IPS-20b (cell line): Measurements from ENCODE around the gene MSH3.
"Not testable (repeated sequence)": the region's sequence is repeated elsewhere in the genome, so short reads cannot be mapped to it uniquely, and the experiment has no call there.

Experiments
- H3K27ac ChIP-seq: one replicate; pipeline ENCODE4 v1.5.1; 2013; ENCODE audit warnings: low read length
- H3K27me3 ChIP-seq: 2 replicates; pipeline ENCODE4 v1.6.1; 2013; ENCODE audit warnings: mild to moderate bottlenecking, low read length, inconsistent platforms; ENCODE audit not compliant: insufficient read depth
- H3K36me3 ChIP-seq: 2 replicates; pipeline ENCODE4 v1.6.1; 2013; ENCODE audit warnings: low read depth, mild to moderate bottlenecking, inconsistent platforms, low read length, moderate library complexity; ENCODE audit not compliant: insufficient read depth
- H3K4me1 ChIP-seq: 2 replicates; pipeline ENCODE4 v1.6.1; 2013; ENCODE audit warnings: mild to moderate bottlenecking, control low read depth, inconsistent platforms, low read length, moderate library complexity; ENCODE audit not compliant: insufficient read depth
- H3K4me3 ChIP-seq: 2 replicates; pipeline ENCODE4 v1.5.1; 2013; ENCODE audit warnings: mild to moderate bottlenecking, low read length, inconsistent platforms
- H3K9ac ChIP-seq: 2 replicates; pipeline ENCODE4 v1.6.1; 2013; ENCODE audit warnings: low read depth, mild to moderate bottlenecking, inconsistent platforms, low read length, moderate library complexity
- H3K9me3 ChIP-seq: 2 replicates; pipeline ENCODE4 v1.6.1; 2013; ENCODE audit warnings: mild to moderate bottlenecking, low read depth, low read length, inconsistent platforms; ENCODE audit not compliant: insufficient read depth

The MSH3 gene

DNA sequence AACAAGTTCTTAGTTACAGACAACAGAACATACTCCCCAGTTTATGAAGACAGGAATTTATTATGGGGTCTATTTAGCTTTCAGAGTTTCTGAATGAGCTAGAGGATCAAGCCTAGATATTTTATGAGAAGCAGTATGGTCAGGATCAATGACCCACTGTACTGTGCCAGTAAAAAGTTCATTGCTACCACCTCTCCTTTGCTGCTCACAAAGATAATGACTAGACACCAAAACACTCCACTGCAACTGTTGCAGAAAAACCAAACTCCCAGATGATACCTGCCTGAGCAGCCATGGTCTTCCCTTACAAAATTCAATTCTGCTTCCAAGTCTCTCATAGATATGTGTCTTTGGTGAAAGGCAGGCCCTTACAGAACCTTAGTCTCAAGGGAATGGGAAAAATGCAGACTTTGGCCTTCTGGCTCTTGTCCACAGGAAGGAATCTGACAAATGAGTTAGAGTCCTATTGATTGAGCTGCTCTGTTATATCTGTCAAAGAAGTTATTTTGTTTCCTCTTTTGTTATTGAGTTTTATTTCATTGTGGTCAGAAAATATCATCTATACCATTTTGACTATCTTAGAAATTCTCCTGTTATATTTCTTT lies 231.0 kb downstream of the MSH3 start:
- H3K9ac ChIP-seq = no peak overlapping the region
- no peaks in the 10 kb centered on the region for H3K9me3 ChIP-seq

DNA sequence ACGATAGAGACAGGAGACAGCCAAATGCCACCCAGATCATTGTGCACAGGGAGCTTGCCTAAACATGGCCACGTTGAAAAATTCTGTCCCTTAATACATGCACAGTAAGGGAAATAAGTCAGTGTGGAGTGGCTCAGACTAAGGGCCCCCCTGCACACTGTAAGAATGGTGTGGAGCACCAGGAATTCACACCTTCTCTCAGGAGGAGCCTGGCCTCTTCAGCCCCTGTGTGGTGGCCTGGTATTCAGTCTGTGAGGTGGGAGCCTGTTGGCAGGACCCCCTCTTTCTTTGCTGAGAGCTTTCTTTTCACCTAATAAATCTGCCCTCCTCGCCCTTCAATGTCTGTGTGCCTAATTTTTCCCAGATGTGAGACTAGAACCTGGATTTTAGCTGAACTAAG lies 239.6 kb downstream of the MSH3 start:
- H3K4me3 ChIP-seq = no peak overlapping the region

More for the DNA sequence above, 231.0 kb downstream of the MSH3 start:
- Histone ChIP-seq H3K4me1 (0 out of 2 replicates have a peak, but pooled peaks cover 4% of the 10 kb centered on the region), H3K36me3 (0 out of 2 replicates have a peak, but pooled peaks cover 3% of the 10 kb centered on the region), H3K27me3 (no peaks in the 10 kb centered on the region), H3K4me3 (no peak overlapping the region), H3K27ac (no peak overlapping the region)

DNA sequence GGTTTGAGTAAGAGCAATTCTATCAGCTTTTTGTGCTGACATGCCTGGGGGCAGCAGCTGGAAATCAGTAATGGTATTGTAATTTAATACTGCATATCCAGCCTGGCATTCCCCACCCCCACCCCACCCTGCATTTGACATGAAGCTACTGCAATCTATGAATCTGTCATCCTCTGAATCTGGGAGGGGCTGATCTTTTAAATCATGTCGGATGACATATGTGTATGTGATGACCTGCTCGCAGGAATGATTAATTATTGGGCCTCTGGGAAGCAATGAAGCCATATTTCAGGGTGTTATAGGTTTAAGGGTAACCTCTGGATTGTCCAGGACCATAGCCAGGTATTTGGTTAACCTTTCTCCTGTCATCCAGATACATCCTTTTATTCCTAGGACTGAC lies 241.1 kb downstream of the MSH3 start:
- peaks cover 5% of the 10 kb centered on the region; the same call in 1 of the 2 replicates for H3K9me3 ChIP-seq
- no peak overlapping the region for H3K9ac ChIP-seq
- H3K27me3 ChIP-seq = no peaks in the 10 kb centered on the region
- no peak overlapping the region for H3K27ac ChIP-seq
- 0 out of 2 replicates have a peak, but pooled peaks cover 2% of the 10 kb centered on the region for H3K4me1 ChIP-seq
- H3K4me3 ChIP-seq = no peak overlapping the region
- H3K36me3 ChIP-seq = no peaks in the 10 kb centered on the region

More for the DNA sequence above, 239.6 kb downstream of the MSH3 start:
- peaks cover 5% of the 10 kb centered on the region; the same call in 1 of the 2 replicates for H3K9me3 ChIP-seq
- no peak overlapping the region for H3K9ac ChIP-seq
- no peak overlapping the region for H3K27ac ChIP-seq
- H3K27me3 ChIP-seq = no peaks in the 10 kb centered on the region
- 0 out of 2 replicates have a peak, but pooled peaks cover 2% of the 10 kb centered on the region for H3K4me1 ChIP-seq
- no peaks in the 10 kb centered on the region for H3K36me3 ChIP-seq

DNA sequence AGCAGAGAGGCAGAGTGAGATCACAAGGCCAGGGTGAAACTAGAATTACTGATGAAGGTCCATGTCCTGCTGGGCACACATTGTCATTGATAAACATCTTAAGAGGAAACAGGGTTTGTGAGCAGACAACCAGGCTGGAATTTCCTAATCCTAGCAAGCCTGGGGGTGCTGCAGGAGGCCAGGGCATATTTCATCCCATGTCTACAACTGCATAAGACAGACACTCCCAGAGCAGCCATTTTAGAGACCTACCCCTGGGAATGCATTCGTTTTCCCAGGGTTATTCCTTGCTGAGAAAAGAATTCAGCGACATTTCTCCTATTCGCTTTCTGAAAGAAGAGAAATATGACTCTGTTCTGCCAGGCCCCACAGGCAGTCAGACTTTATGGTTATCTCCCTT lies 248.2 kb downstream of the MSH3 start:
- not testable (repeated sequence) for H3K9ac ChIP-seq, H3K4me1 ChIP-seq

DNA sequence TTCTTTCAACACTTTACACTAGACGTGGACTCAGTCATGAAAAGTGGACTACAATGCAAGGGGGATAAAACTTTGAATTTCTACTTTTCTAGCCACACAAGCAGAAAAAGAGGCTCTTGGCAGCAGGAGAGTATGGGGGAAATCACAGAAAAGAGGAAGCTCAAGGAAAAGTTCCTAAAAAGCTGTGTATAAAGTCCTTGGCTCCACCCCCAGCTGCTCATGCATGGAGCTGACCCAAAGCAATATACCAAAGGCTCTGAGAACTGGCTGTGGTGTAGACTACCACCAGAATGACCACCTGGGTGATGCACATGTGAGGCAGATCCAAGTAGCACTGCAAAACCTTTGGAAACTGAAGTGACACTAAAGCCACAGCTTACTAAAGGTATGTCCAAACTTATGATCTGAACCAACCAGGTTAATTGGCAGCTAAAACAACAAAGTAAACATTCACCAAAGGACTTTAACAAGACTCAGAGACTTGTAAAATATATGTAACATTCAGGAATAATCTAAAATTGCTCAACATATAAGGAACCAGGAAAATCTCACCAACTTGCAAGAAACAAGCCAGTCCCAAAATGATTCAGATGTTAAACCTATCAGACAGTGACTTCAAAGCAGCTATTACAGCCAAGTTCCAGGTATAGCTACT lies 250.2 kb downstream of the MSH3 start:
- Histone ChIP-seq H3K9ac (no peak overlapping the region), H3K9me3 (peaks cover 3% of the 10 kb centered on the region), H3K4me1 (no peaks in the 10 kb centered on the region), H3K4me3 (no peak overlapping the region), H3K36me3 (no peaks in the 10 kb centered on the region), H3K27ac (no peak overlapping the region), H3K27me3 (no peaks in the 10 kb centered on the region)

More for the DNA sequence above, 248.2 kb downstream of the MSH3 start:
- H3K36me3 ChIP-seq, H3K9me3 ChIP-seq, H3K27me3 ChIP-seq, H3K27ac ChIP-seq, H3K4me3 ChIP-seq: not testable (repeated sequence)

DNA sequence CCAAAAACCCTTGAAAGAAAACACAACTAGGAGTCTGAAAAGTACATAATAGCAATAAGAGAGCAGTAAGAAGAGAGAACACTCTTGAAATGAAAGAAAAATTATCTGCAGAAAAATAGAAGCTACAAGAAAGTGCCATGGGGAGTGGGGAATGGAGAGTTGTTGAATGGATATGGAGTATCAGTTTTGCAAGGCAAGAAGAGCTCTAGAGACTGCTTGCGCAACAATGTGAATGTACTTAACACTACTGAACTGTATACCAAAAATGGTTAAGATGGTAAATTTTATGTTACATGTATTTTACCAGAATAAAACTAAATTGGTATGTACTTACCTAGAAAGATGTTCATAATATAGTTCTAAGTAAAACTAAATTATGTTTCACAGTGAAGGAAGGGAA lies 251.0 kb downstream of the MSH3 start:
- Histone ChIP-seq H3K9ac (no peak overlapping the region), H3K36me3 (no peaks in the 10 kb centered on the region), H3K4me1 (no peaks in the 10 kb centered on the region), H3K27me3 (no peaks in the 10 kb centered on the region), H3K27ac (no peak overlapping the region), H3K4me3 (no peak overlapping the region), H3K9me3 (peaks cover 3% of the 10 kb centered on the region)

DNA sequence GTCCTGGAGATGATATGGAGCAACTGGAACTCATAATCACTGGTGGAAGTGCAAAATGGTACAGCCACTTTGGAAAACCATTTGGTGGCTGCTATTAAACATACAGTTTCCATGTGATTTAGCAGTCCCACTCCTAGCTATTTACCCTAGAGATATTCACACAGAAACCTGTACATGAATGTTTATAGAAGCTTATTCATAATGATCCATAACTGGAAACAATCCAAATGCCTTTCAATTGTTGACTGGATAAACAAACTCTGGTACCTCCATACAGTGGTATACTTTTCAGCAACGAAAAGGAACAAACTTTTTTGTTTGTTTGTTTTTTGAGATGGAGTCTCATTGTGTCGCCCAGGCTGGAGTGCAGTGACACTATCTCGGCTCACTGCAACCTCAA lies 258.0 kb downstream of the MSH3 start:
- Histone ChIP-seq H3K27me3 (no peaks in the 10 kb centered on the region), H3K9me3 (peaks cover 6% of the 10 kb centered on the region), H3K36me3 (no peaks in the 10 kb centered on the region), H3K27ac (no peak overlapping the region), H3K4me1 (peaks cover 8% of the 10 kb centered on the region), H3K9ac (no peak overlapping the region), H3K4me3 (no peak overlapping the region)

DNA sequence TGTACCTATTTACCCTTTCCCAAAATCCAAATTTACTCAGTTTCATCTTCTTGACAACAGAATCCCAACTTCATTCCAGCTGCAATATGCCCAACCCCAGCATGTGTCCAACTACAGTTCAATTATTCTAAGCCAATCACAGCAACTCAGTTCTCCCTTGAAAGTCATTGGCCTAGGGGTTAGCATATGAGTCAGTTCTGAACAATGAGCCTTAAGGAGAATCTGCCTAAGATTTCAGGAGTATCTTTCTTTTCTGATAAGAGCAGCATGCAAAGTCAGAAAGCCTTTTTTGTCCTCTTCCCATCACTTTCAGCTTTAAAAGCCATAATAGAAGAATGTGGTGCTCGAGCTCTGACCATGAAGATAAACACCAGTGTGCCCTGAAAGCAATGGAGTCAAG lies 261.3 kb downstream of the MSH3 start:
- no peak overlapping the region for H3K9ac ChIP-seq
- no peak overlapping the region for H3K4me3 ChIP-seq
- peaks cover 11% of the 10 kb centered on the region for H3K4me1 ChIP-seq
- H3K27me3 ChIP-seq = no peaks in the 10 kb centered on the region
- H3K27ac ChIP-seq = no peak overlapping the region
- H3K9me3 ChIP-seq = peaks cover 6% of the 10 kb centered on the region
- no peaks in the 10 kb centered on the region for H3K36me3 ChIP-seq

DNA sequence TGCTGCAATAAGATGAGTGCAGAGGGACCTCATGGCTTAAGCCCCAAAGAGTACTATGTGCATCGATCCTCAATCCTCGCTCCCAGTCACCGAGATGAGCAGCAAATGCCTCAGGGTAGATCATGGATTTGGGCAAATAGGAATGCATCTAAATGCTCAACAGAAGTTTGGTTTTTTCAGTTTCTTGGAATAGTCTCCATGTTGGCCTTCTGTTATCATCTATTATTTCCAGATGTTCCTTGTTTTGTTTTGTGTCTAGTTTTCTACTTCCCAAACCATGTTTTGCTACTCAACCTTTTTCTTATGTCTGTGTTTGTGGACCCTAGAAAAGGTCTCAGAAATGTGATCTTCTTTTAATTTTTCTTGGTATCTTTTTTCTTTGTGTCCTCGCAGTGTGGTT lies 262.2 kb downstream of the MSH3 start:
- Histone ChIP-seq H3K9ac (no peak overlapping the region), H3K4me3 (no peak overlapping the region), H3K9me3 (peaks cover 6% of the 10 kb centered on the region), H3K27me3 (no peaks in the 10 kb centered on the region), H3K27ac (no peak overlapping the region), H3K36me3 (no peaks in the 10 kb centered on the region), H3K4me1 (peaks cover 11% of the 10 kb centered on the region)

DNA sequence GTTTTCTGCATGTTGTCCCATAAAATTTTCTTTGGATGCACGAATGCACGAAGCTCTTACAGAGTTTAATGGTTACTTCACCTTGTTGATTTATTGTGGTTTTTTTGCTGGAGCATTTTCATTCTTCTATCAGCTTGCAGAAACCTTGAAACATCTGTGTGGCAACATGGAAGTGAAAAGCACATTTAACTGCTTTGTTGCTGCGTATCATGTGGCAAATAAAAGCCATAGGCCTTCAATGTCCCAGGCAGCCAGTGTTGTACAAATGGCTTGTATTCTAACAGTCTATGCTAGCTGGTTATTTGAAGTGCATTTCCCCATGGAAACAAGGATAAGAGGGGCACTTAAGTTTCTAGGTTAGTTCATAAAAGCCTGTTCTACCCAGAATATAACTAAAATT lies 263.2 kb downstream of the MSH3 start:
- Histone ChIP-seq H3K9ac (no peak overlapping the region), H3K27me3 (no peaks in the 10 kb centered on the region), H3K4me1 (peaks cover 11% of the 10 kb centered on the region), H3K9me3 (peaks cover 1% of the 10 kb centered on the region; the same call in 1 of the 2 replicates), H3K27ac (no peak overlapping the region), H3K36me3 (no peaks in the 10 kb centered on the region), H3K4me3 (no peak overlapping the region)

DNA sequence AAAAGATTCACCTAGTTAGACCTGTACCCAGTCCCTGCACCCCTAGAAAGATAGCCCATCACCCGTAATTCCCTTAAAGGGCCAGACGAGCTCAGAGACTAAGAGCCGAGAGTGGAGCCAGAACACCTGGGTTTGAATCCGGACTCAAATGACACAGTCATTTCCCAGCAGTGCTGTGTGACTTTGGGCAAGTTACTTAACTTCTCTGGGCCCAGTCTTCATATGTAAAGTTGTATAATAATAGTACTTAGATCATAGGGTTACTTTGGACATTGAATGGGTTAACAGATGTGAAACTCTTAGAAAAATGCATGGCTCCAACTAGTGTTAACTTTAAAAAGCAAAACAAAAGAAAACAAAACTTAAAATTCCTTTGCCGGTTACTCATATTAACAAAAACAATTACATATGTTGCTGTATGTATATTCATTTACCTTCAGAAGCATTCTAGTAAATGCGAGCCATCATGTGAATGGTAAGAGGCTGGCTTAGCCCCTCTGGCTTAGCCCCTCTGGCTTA lies 265.3 kb downstream of the MSH3 start:
- no peaks in the 10 kb centered on the region for H3K9me3 ChIP-seq
- no peak overlapping the region for H3K9ac ChIP-seq
- peaks cover 11% of the 10 kb centered on the region for H3K4me1 ChIP-seq

DNA sequence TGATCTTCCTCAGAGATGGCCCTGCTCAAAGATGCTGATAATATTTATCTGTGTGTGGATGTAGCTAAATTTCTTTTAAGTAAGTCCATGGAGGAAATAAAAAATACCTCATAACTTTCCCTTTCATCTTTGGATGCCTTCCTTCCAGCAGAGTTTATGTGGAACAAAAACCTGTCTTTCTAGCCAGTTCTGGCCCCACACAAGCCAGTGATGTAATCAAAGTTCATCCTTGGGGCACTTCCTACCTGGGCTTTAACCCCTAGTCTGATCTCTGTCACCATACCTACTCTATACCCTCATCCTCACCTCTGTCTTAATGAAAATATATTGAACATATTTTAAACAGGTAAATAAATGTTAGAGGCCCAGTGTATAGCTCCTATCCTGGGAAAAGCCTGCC lies 265.9 kb downstream of the MSH3 start:
- H3K4me1 ChIP-seq = peaks cover 17% of the 10 kb centered on the region
- H3K27me3 ChIP-seq = no peaks in the 10 kb centered on the region
- H3K27ac ChIP-seq = no peak overlapping the region
- no peaks in the 10 kb centered on the region for H3K9me3 ChIP-seq
- no peaks in the 10 kb centered on the region for H3K36me3 ChIP-seq
- no peak overlapping the region for H3K4me3 ChIP-seq
- no peak overlapping the region for H3K9ac ChIP-seq

More for the DNA sequence above, 265.3 kb downstream of the MSH3 start:
- no peak overlapping the region for H3K4me3 ChIP-seq
- H3K36me3 ChIP-seq = no peaks in the 10 kb centered on the region
- H3K27ac ChIP-seq = no peak overlapping the region
- H3K27me3 ChIP-seq = no peaks in the 10 kb centered on the region
